Hepatocyte (in vitro differentiated cells): ENCODE data around the gene NOC3L.

ENCODE experiments used
- CTCF ChIP-seq: fragments of 200-600 bp; sonication (generic); IDR thresholded peaks from 2 replicates; pipeline ENCODE4 v1.5.1; 2016; ENCODE audit warnings: antibody characterized with exemption, mild to moderate bottlenecking; ENCODE audit not compliant: poor library complexity
- EZH2 ChIP-seq: fragments of 200-600 bp; sonication (generic); IDR thresholded peaks from 2 replicates; pipeline ENCODE4 v1.6.1; 2016; ENCODE audit warnings: antibody characterized with exemption, mild to moderate bottlenecking, borderline replicate concordance

GRCh38 chr10:94407668-94408067 lies 44.9 kb upstream of the NOC3L start:
- TF ChIP-seq CTCF (no peak), EZH2 (no peak)
